IMR-90 (cell line): ENCODE results near the gene NR2F2. TPM values are rescaled to one million over a fixed set of nuclear protein-coding genes. Genes with fewer than 3 reads are reported as not detected.

Experiments
- ATAC-seq: fragments of 200-7000 bp; cut with Tn5 transposase; 2 replicates; pipeline ENCODE4 v1.9.1; 2020; ENCODE audit warnings: low read depth, mild to moderate bottlenecking, moderate library complexity
- BruUV-seq: library from RNA; stranded (reverse); fragments of 400-500 nt; replicated peaks from 2 replicates; lab custom pipeline; 2021; lab: Mats Ljungman, UMichigan
- CTCF ChIA-PET: fragments of 300-600 bp; formaldehyde crosslinking; extraction: SDS; loops from one replicate; lab custom pipeline; 2021; ENCODE audit warnings: antibody characterized with exemption; lab: Yijun Ruan, JAX
- POLR2A ChIA-PET: fragments of 300-600 bp; sonication (Branson Sonifier 250); formaldehyde crosslinking; loops from one replicate; lab custom pipeline; 2022; ENCODE audit warnings: antibody characterized with exemption; ENCODE audit not compliant: unreplicated experiment; lab: Charles Lee
- DNase-seq: peaks from one replicate; pipeline ENCODE4 v3.0.0; 2013
- H2AFZ ChIP-seq: replicated peaks from 2 replicates; pipeline ENCODE3; 2013; ENCODE audit warnings: low read length, mild to moderate bottlenecking; ENCODE audit not compliant: poor library complexity
- H2AK5ac ChIP-seq: 2 replicates; pipeline ENCODE4 v1.6.1; 2013; ENCODE audit warnings: low read depth, low read length, inconsistent platforms
- H2AK9ac ChIP-seq: replicated peaks from 2 replicates; pipeline ENCODE3; 2013; ENCODE audit warnings: mild to moderate bottlenecking, low read depth, low read length, moderate library complexity; ENCODE audit not compliant: poor library complexity
- H2BK120ac ChIP-seq: 2 replicates; pipeline ENCODE4 v1.6.1; 2013; ENCODE audit warnings: low read depth, low read length, inconsistent platforms
- H2BK15ac ChIP-seq: 3 replicates; pipeline ENCODE4 v1.6.1; 2013; ENCODE audit warnings: low read depth, low read length, inconsistent platforms
- H2BK20ac ChIP-seq: 2 replicates; pipeline ENCODE4 v1.6.1; 2013; ENCODE audit warnings: low read depth, mild to moderate bottlenecking, inconsistent platforms, low read length, moderate library complexity
- H2BK5ac ChIP-seq: 2 replicates; pipeline ENCODE4 v1.6.1; 2013; ENCODE audit warnings: mild to moderate bottlenecking, low read depth, low read length, inconsistent platforms; ENCODE audit not compliant: poor library complexity, severe bottlenecking
- H3K14ac ChIP-seq: replicated peaks from 2 replicates; pipeline ENCODE4 v1.6.1; 2013; ENCODE audit warnings: low read depth, low read length, inconsistent platforms
- H3K18ac ChIP-seq: 2 replicates; pipeline ENCODE4 v1.6.1; 2013; ENCODE audit warnings: low read depth, low read length, control low read depth
- H3K23ac ChIP-seq: 2 replicates; pipeline ENCODE4 v1.6.1; 2013; ENCODE audit warnings: low read depth, low read length, inconsistent platforms
- H3K27ac ChIP-seq: 2 replicates; pipeline ENCODE4 v1.5.1; 2013; ENCODE audit warnings: mild to moderate bottlenecking, control low read depth, low read length; ENCODE audit not compliant: insufficient read depth
- H3K27me3 ChIP-seq: 2 replicates; pipeline ENCODE4 v1.6.1; 2013; ENCODE audit warnings: low read length; ENCODE audit not compliant: control insufficient read depth, insufficient read depth
- H3K36me3 ChIP-seq: 2 replicates; pipeline ENCODE4 v1.6.1; 2013; ENCODE audit warnings: low read length, mixed read lengths; ENCODE audit not compliant: control insufficient read depth, insufficient read depth
- H3K4ac ChIP-seq: 2 replicates; pipeline ENCODE4 v1.6.1; 2013; ENCODE audit warnings: low read depth, low read length, inconsistent platforms
- H3K4me1 ChIP-seq: 2 replicates; pipeline ENCODE4 v1.6.1; 2013; ENCODE audit warnings: low read length, mixed read lengths; ENCODE audit not compliant: control insufficient read depth, insufficient read depth
- H3K4me2 ChIP-seq: 2 replicates; pipeline ENCODE4 v1.6.1; 2013; ENCODE audit warnings: low read depth, mild to moderate bottlenecking, control low read depth, low read length, moderate library complexity
- H3K4me3 ChIP-seq: 2 replicates; pipeline ENCODE4 v1.5.1; 2013; ENCODE audit warnings: low read depth, mild to moderate bottlenecking, control low read depth, low read length, moderate library complexity; ENCODE audit not compliant: insufficient read depth
- H3K56ac ChIP-seq: 2 replicates; pipeline ENCODE4 v1.6.1; 2013; ENCODE audit warnings: low read length, inconsistent platforms; ENCODE audit not compliant: insufficient read depth; ENCODE audit errors: extremely low read depth
- H3K79me1 ChIP-seq, 2 experiments: 2 replicates each; pipeline ENCODE4 v1.6.1; 2013; ENCODE audit warnings: low read length in 2 of 2, inconsistent platforms in 1 of 2, low read depth in 1 of 2
- H3K9ac ChIP-seq: 2 replicates; pipeline ENCODE4 v1.6.1; 2013; ENCODE audit warnings: low read depth, low read length, control low read depth
- H3K9me1 ChIP-seq: 2 replicates; pipeline ENCODE4 v1.6.1; 2013; ENCODE audit warnings: low read length, inconsistent platforms; ENCODE audit not compliant: insufficient read depth
- H3K9me3 ChIP-seq: 2 replicates; pipeline ENCODE4 v1.6.1; 2013; ENCODE audit warnings: low read length; ENCODE audit not compliant: control insufficient read depth, insufficient read depth
- H4K20me1 ChIP-seq: 2 replicates; pipeline ENCODE4 v1.6.1; 2013; ENCODE audit warnings: low read length, inconsistent platforms; ENCODE audit not compliant: insufficient read depth
- H4K5ac ChIP-seq: 2 replicates; pipeline ENCODE4 v1.6.1; 2013; ENCODE audit warnings: mild to moderate bottlenecking, low read depth, low read length, control low read depth
- H4K8ac ChIP-seq, 2 experiments: 2 replicates each; pipeline ENCODE4 v1.6.1; 2013; ENCODE audit warnings: low read depth in 2 of 2, low read length in 2 of 2, control low read depth in 1 of 2, inconsistent platforms in 1 of 2
- H4K91ac ChIP-seq: 2 replicates; pipeline ENCODE4 v1.6.1; 2013; ENCODE audit warnings: low read depth, low read length, inconsistent platforms; ENCODE audit not compliant: insufficient read depth
- CEBPB ChIP-seq: IDR thresholded peaks from 2 replicates; pipeline ENCODE4 v1.6.1; 2012; ENCODE audit warnings: low read depth, low read length, improper control_type of control experiment
- CHD1 ChIP-seq: IDR thresholded peaks from 2 replicates; pipeline ENCODE4 v1.6.1; 2012; ENCODE audit warnings: low read depth, low read length, improper control_type of control experiment
- MXI1 ChIP-seq: IDR thresholded peaks from 2 replicates; pipeline ENCODE4 v1.6.1; 2012; ENCODE audit warnings: low read depth, mild to moderate bottlenecking, low read length, moderate library complexity, borderline replicate concordance
- POLR2A ChIP-seq: IDR thresholded peaks from 2 replicates; pipeline ENCODE4 v1.6.1; 2012; ENCODE audit warnings: mild to moderate bottlenecking, low read depth, low read length
- RFX5 ChIP-seq: IDR thresholded peaks from 2 replicates; pipeline ENCODE4 v1.8.0; 2012; ENCODE audit warnings: low read depth, mild to moderate bottlenecking, low read length, moderate library complexity
- USF2 ChIP-seq: fragments of 150-350 bp; IDR thresholded peaks from 2 replicates; pipeline ENCODE4 v1.6.1; 2017; ENCODE audit warnings: mild to moderate bottlenecking, antibody characterized with exemption, low read length, low read depth
- WGBS, 2 experiments: methylation state at CpG; one replicate each; pipeline versions ENCODE4 v1.1.5 to v1.1.7; 2013; ENCODE audit warnings: missing lambda C conversion rate in 2 of 2; ENCODE audit not compliant: insufficient read length in 1 of 2; ENCODE audit errors: extremely low coverage in 2 of 2; 5-methylcytosine and 5-hydroxymethylcytosine counted together
- dilution Hi-C: fragments of 300-500 bp; cut with HindIII; formaldehyde crosslinking; loops from one replicate; pipeline ENCODE4 v1.14.3; 2018; ENCODE audit warnings: low sequenced_read_pairs; ENCODE audit not compliant: unreplicated experiment
- in situ Hi-C: fragments of 300-500 bp; cut with MboI; formaldehyde crosslinking; loops from 3 replicates; pipeline ENCODE4 v1.14.3; 2019; ENCODE audit warnings: low sequenced_read_pairs, inconsistent platforms, mixed read lengths
- intact Hi-C: fragments of 100-400 bp; cut with micrococcal nuclease; formaldehyde crosslinking; loops from 2 replicates; pipeline ENCODE4 v1.10.0; 2022
- polyA plus RNA-seq, 3 experiments: library from polyadenylated mRNA; depleted of rRNA; stranded (reverse); fragments of >200 nt; gene quantifications; 2 replicates each; pipeline ENCODE4 v1.2.3, GENCODE V29; 2012; ENCODE audit warnings: low replicate concordance in 1 of 3
- total RNA-seq: library from RNA; depleted of rRNA; stranded (reverse); fragments of >200 nt; gene quantifications from 2 replicates; pipeline ENCODE4 v1.2.3, GENCODE V29; 2012

NR2F2 gene
- total and polyA plus RNA-seq, 2 of the 4 experiments (the other 2 are of a cell fraction): 20.3 to 161 TPM

- peak overlapping the region; percentile 100 for H3K9ac ChIP-seq
- TF ChIP-seq POLR2A: no peak
- TF ChIP-seq CHD1: no peak
- TF ChIP-seq CEBPB: no peak
- no peak for TF ChIP-seq MXI1
- no peak for TF ChIP-seq USF2
- no peak for TF ChIP-seq RFX5
- ChIA-PET CTCF (no interaction called here), POLR2A (interaction anchor here (2.3 kb wide), 1 partner anchor 16 kb away, joined by 9 read pairs; no protein-coding TSS in a partner anchor)
- H2AFZ ChIP-seq: peak overlapping the region; percentile 78
- peak overlapping the region; percentile 96 for H3K4ac ChIP-seq
- peak overlapping the region; percentile 98 for H3K14ac ChIP-seq
- peak overlapping the region; percentile 92 for H4K91ac ChIP-seq
- peak overlapping the region; percentile 86 for H2AK5ac ChIP-seq
- peak overlapping the region; percentile 99 for H3K56ac ChIP-seq
- H4K20me1 ChIP-seq: no peaks in the 10 kb centered on the region
- peak overlapping the region; percentile 93 for H3K4me3 ChIP-seq
- H2BK5ac ChIP-seq: peak overlapping the region; percentile 96
- no peak for ATAC-seq
- no peaks in the 10 kb centered on the region for H3K27me3 ChIP-seq
- H3K36me3 ChIP-seq: 0 out of 2 replicates have a peak, but pooled peaks cover 2% of the 10 kb centered on the region
- H3K79me1 ChIP-seq: peaks cover 14 to 44% of the 10 kb centered on the region in 2 experiments
- H3K9me3 ChIP-seq: no peaks in the 10 kb centered on the region
- H3K27ac ChIP-seq: peak overlapping the region; percentile 96
- intact Hi-C loops (loop anchor here (5.0 to 10.0 kb wide), 8 partner anchors 143 to 918 kb away; no protein-coding TSS in a partner anchor), in situ Hi-C loops (loop anchor here (5.0 to 25.0 kb wide), 2 partner anchors 763 to 1068 kb away; no protein-coding TSS in a partner anchor), dilution Hi-C loops (no loop called here)
- H4K5ac ChIP-seq: peak overlapping the region; percentile 93
- peak overlapping the region; percentile 97 for H3K18ac ChIP-seq
- peak overlapping the region; percentile 84 for H2AK9ac ChIP-seq
- DNase-seq: no peak
- H2BK20ac ChIP-seq: peak overlapping the region; percentile 83
- H3K4me2 ChIP-seq: peak overlapping the region; percentile 90
- H3K23ac ChIP-seq: peak overlapping the region; percentile 99
- peak overlapping the region; percentile 97 for H2BK120ac ChIP-seq
- 100% methylated on average over 1 of the region's 6 CpGs; no CpG with 5 or more reads in 1 of the 2 experiments for WGBS, 2 experiments
- H4K8ac ChIP-seq: peak overlapping the region; percentile 81 to 95
- H2BK15ac ChIP-seq: peak overlapping the region; percentile 88
- H3K4me1 ChIP-seq: peaks cover 16% of the 10 kb centered on the region
- H3K9me1 ChIP-seq: no peaks in the 10 kb centered on the region
- no TSS peak for BruUV-seq
These were observed 5.5 kb upstream of the NR2F2 start for GRCh38 chr15:96324940-96325540.
